SU-DHL-6 (cell line): ENCODE results near the gene CHURC1.

Experiments
- CTCF ChIP-seq: fragments of 200-600 bp; sonication (generic); IDR thresholded peaks from one replicate; pipeline ENCODE4 v1.5.1; 2017; ENCODE audit warnings: antibody characterized with exemption, mild to moderate bottlenecking, low read length, moderate library complexity; ENCODE audit not compliant: insufficient read depth, poor library complexity, severe bottlenecking
- EZH2phosphoT487 ChIP-seq: fragments of 200-600 bp; sonication (generic), shearing (Covaris generic); conservative IDR thresholded peaks from 2 replicates; pipeline ENCODE4 v1.6.1; 2018; ENCODE audit warnings: mild to moderate bottlenecking, antibody characterized with exemption, low read length, moderate library complexity, mixed read lengths

GRCh38 chr14:64983439-64984310, 69.4 kb downstream of the CHURC1 start:
- peak; percentile 58 for TF ChIP-seq CTCF
- TF ChIP-seq EZH2phosphoT487 = no peak
